Measurements from ENCODE around the gene CCDC175. TPM values are rescaled to one million over a fixed set of nuclear protein-coding genes. Genes with fewer than 3 reads are reported as not detected.
A peak's percentile ranks its signal among the peaks of the same experiment; 100 is the strongest.

CCDC175 gene
- total RNA-seq, 1 donor from 2014 or later, result not detected

DNA sequence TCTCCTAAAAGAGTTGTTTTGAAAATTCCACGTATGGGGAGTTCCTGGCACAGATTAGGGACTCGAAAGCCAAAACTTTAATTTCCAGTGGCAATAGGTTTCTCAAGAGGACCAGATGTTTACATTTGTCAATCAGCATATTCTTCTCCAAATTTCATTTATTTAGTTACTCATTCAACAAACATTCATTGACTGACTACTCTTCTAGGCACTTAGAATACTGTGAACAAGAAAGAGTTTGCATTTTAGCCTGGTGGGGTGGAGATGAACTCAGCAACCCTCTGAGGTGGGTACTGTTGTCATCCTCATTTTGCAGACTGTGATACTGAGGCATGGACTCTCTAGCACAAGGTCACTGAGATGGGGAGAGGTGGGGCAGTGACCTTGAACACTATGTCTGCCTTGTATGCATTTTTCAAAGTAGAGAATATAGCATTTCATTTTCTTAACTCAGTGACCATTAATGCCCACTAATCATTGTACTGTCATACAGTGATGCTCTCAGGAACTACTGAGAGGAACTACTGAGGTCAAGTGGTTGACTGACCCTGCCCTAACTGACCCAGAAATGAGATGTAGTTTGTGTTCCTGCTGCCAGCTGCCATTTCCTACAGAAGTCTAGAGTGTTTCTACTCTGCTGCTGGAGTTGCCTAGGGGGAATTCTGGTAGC is 94.6 kb downstream of the CCDC175 start:
- intact Hi-C loops (cut with DNase I), result no loop called here
- Histone ChIP-seq H3K9me3 (no peaks in the 10 kb centered on the region), H3K36me3 (peaks cover 0 to 5% of the 10 kb centered on the region in 2 donors), H3K27me3 (no peaks in the 10 kb centered on the region), H3K4me1 (peaks cover 59% of the 10 kb centered on the region), H3K4me3 (peak overlapping the region; percentile 69 to 97), H3K27ac (peak overlapping the region; percentile 92)
- TF ChIP-seq POLR2AphosphoS5 (IDR thresholded peaks at IDR 0.05; ENCODE audit: insufficient read depth in 1 of 2, low read depth in 1 of 2), result no peak
- no peak for TF ChIP-seq POLR2A (IDR thresholded peaks at IDR 0.05)
- TF ChIP-seq, protein P1, sequence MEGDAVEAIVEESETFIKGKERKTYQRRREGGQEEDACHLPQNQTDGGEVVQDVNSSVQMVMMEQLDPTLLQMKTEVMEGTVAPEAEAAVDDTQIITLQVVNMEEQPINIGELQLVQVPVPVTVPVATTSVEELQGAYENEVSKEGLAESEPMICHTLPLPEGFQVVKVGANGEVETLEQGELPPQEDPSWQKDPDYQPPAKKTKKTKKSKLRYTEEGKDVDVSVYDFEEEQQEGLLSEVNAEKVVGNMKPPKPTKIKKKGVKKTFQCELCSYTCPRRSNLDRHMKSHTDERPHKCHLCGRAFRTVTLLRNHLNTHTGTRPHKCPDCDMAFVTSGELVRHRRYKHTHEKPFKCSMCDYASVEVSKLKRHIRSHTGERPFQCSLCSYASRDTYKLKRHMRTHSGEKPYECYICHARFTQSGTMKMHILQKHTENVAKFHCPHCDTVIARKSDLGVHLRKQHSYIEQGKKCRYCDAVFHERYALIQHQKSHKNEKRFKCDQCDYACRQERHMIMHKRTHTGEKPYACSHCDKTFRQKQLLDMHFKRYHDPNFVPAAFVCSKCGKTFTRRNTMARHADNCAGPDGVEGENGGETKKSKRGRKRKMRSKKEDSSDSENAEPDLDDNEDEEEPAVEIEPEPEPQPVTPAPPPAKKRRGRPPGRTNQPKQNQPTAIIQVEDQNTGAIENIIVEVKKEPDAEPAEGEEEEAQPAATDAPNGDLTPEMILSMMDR (IDR thresholded peaks at IDR 0.05), result no peak
- no peak for DNase-seq (ENCODE audit: extremely low spot score in 2 of 2)

- Histone ChIP-seq H3K4me1 (peaks cover 53% of the 10 kb centered on the region), H3K9me3 (no peaks in the 10 kb centered on the region), H3K27me3 (no peaks in the 10 kb centered on the region), H3K4me3 (no peak overlapping the region), H3K27ac (peak overlapping the region; percentile 92), H3K36me3 (peaks cover 0 to 11% of the 10 kb centered on the region in 2 donors)
- TF ChIP-seq, protein P1 (IDR thresholded peaks at IDR 0.05), result no peak
- TF ChIP-seq POLR2AphosphoS5 (IDR thresholded peaks at IDR 0.05; ENCODE audit: insufficient read depth in 1 of 2, low read depth in 1 of 2) (no peak), POLR2A (IDR thresholded peaks at IDR 0.05) (no peak)
- intact Hi-C loops (cut with DNase I), result no loop called here
- no peak for DNase-seq (ENCODE audit: extremely low spot score in 2 of 2)
These were observed 95.2 kb downstream of the CCDC175 start for GRCh38 chr14:59481407-59481806.

DNA sequence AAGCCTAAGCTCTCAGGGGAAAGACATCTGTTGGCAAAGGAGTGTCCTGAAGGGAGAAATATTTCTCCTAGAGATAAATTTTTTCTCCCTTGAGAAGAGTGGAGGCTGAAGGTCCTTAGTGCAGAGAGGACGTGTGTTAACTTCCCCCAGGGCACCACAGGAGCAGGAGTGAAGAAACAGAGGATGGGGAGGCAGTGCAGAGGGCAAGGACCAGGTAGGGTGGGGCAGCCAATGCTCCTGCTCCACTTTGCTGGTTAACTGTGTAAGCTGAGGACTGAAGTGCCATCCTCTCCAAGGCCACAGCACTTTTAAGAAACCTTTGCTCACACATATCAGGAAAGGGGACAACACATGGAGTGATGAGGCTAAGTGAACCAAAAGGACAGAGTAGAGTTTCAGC is 96.4 kb downstream of the CCDC175 start:
- Histone ChIP-seq H3K4me1 (peaks cover 41% of the 10 kb centered on the region), H3K4me3 (no peak overlapping the region), H3K27ac (no peak overlapping the region), H3K36me3 (peaks cover 0 to 23% of the 10 kb centered on the region in 2 donors), H3K27me3 (no peaks in the 10 kb centered on the region), H3K9me3 (no peaks in the 10 kb centered on the region)
- intact Hi-C loops (cut with DNase I), result no loop called here
- DNase-seq (ENCODE audit: extremely low spot score in 2 of 2), result no peak
- TF ChIP-seq POLR2A (IDR thresholded peaks at IDR 0.05), result no peak
- TF ChIP-seq POLR2AphosphoS5 (IDR thresholded peaks at IDR 0.05; ENCODE audit: insufficient read depth in 1 of 2, low read depth in 1 of 2), result no peak
- TF ChIP-seq, protein P1 (IDR thresholded peaks at IDR 0.05), result no peak

DNA sequence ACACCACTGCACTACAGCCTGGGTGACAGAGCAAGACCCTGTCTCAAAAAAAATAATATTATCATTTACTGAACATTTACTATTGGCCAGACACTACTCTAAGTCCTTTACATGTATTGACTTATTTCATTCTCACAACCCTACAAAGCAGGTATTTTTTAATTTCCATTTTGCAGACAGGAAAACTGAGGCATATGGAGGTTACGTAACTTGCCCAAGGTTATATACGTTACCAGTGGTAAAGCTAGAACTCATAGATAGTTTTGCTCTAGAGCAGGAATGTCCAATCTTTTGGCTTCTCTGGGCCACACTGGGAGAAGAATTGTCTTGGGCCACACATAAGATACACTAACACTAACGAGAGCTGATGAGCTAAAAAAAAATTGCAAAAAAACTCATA is 98.1 kb downstream of the CCDC175 start:
- Histone ChIP-seq H3K4me1 (peaks cover 39% of the 10 kb centered on the region), H3K4me3 (no peak overlapping the region), H3K9me3 (no peaks in the 10 kb centered on the region), H3K27me3 (no peaks in the 10 kb centered on the region), H3K27ac (no peak overlapping the region), H3K36me3 (peaks cover 0 to 39% of the 10 kb centered on the region in 2 donors)
- no peak for DNase-seq (ENCODE audit: extremely low spot score in 2 of 2)
- intact Hi-C loops (cut with DNase I), result no loop called here
- TF ChIP-seq POLR2AphosphoS5 (IDR thresholded peaks at IDR 0.05; ENCODE audit: insufficient read depth in 1 of 2, low read depth in 1 of 2) (no peak), POLR2A (IDR thresholded peaks at IDR 0.05) (no peak)
- TF ChIP-seq, protein P1 (IDR thresholded peaks at IDR 0.05), result no peak

GRCh38 chr14:59475709-59476108 is 100.9 kb downstream of the CCDC175 start:
- TF ChIP-seq POLR2AphosphoS5 (IDR thresholded peaks at IDR 0.05; ENCODE audit: insufficient read depth in 1 of 2, low read depth in 1 of 2) (no peak), POLR2A (IDR thresholded peaks at IDR 0.05) (no peak)
- TF ChIP-seq, protein P1 (IDR thresholded peaks at IDR 0.05), result no peak
- H3K9me3 ChIP-seq, result no peaks in the 10 kb centered on the region
- intact Hi-C loops (cut with DNase I), result no loop called here
- no peaks in the 10 kb centered on the region for H3K27me3 ChIP-seq
- peaks cover 12% of the 10 kb centered on the region for H3K4me1 ChIP-seq
- DNase-seq (ENCODE audit: extremely low spot score in 2 of 2), result no peak
- H3K27ac ChIP-seq, result no peak overlapping the region
- H3K36me3 ChIP-seq, result peaks cover 0 to 56% of the 10 kb centered on the region in 2 donors
- no peak overlapping the region for H3K4me3 ChIP-seq

Measured in vagina (tissue), 2 donors.